ENCODE measurements around the gene ELF4. TPM values are rescaled to one million over a fixed set of nuclear protein-coding genes. Genes with fewer than 3 reads are reported as not detected.

Gene ELF4
- total RNA-seq, 3 donors from 2014 or later (not counting 1 experiment from before 2014, with no cell fraction given): 83.3 to 105 (median 98.7) TPM

- intact Hi-C loops (cut with micrococcal nuclease): no loop called here
- Histone ChIP-seq H3K27ac (ENCODE audit: low read length) (no peak overlapping the region), H3K4me3 (ENCODE audit: low read length) (no peak overlapping the region), H3K27me3 (ENCODE audit: control insufficient read depth, insufficient read depth, low read length) (no peaks in the 10 kb centered on the region), H3K36me3 (ENCODE audit: control insufficient read depth, insufficient read depth, low read length) (peaks cover 41% of the 10 kb centered on the region), H3K9me3 (ENCODE audit: control insufficient read depth, insufficient read depth, low read length) (no peaks in the 10 kb centered on the region), H3K4me1 (ENCODE audit: control insufficient read depth, insufficient read depth, low read length) (no peaks in the 10 kb centered on the region)
- Mint-ChIP-seq H3K36me3 (peaks cover 10% of the 10 kb centered on the region), H3K4me3 (no peak overlapping the region), H3K9me3 (no peaks in the 10 kb centered on the region), H3K27ac (peak overlapping the region in 1 of 2 donors; percentile 58), H3K4me1 (peaks cover 11 to 12% of the 10 kb centered on the region in 2 donors), H3K27me3 (ENCODE audit: low read depth in 2 of 2) (no peaks in the 10 kb centered on the region)
- ATAC-seq (no peak), DNase-seq (no peak)
- TF ChIP-seq CTCF (IDR thresholded peaks at IDR 0.05): no peak
- WGBS (ENCODE audit: insufficient coverage): 89% methylated on average over 15 of the region's 15 CpGs
Measured at GRCh38 chrX:130066975-130067615, 43.2 kb downstream of the ELF4 start.

- TF ChIP-seq CTCF (IDR thresholded peaks at IDR 0.05): peak; percentile 70
- H3K27me3 Mint-ChIP-seq (ENCODE audit: low read depth in 2 of 2): no peaks in the 10 kb centered on the region
- no peaks in the 10 kb centered on the region for H3K27me3 ChIP-seq (ENCODE audit: control insufficient read depth, insufficient read depth, low read length)
- H3K4me3 Mint-ChIP-seq: peak overlapping the region; percentile 83
- under 1% methylated on average over 86 of the region's 87 CpGs for WGBS (ENCODE audit: insufficient coverage)
- intact Hi-C loops (cut with micrococcal nuclease): loop anchor here (1.0 to 2.0 kb wide), 2 partner anchors 135 to 454 kb away; no protein-coding TSS in a partner anchor
- H3K36me3 Mint-ChIP-seq: peaks cover 9% of the 10 kb centered on the region
- no peaks in the 10 kb centered on the region for H3K36me3 ChIP-seq (ENCODE audit: control insufficient read depth, insufficient read depth, low read length)
- H3K4me3 ChIP-seq (ENCODE audit: low read length): peak overlapping the region; percentile 46
- H3K9me3 ChIP-seq (ENCODE audit: control insufficient read depth, insufficient read depth, low read length): no peaks in the 10 kb centered on the region
- H3K9me3 Mint-ChIP-seq: no peaks in the 10 kb centered on the region
- H3K27ac Mint-ChIP-seq: peak overlapping the region in 1 of 2 donors; percentile 70
- DNase-seq (peak; percentile 83 to 86), ATAC-seq (peak; percentile 91 to 97 (median 92))
- no peak overlapping the region for H3K27ac ChIP-seq (ENCODE audit: low read length)
- H3K4me1 ChIP-seq (ENCODE audit: control insufficient read depth, insufficient read depth, low read length): peaks cover 15% of the 10 kb centered on the region
- H3K4me1 Mint-ChIP-seq: peaks cover 4 to 7% of the 10 kb centered on the region in 2 donors
Measured at GRCh38 chrX:130060122-130061069, 49.9 kb downstream of the ELF4 start.

GRCh38 chrX:130058652-130059051, 51.6 kb downstream of the ELF4 start:
- intact Hi-C loops (cut with micrococcal nuclease): no loop called here
- Mint-ChIP-seq H3K4me3 (no peak overlapping the region), H3K9me3 (no peaks in the 10 kb centered on the region), H3K27ac (no peak overlapping the region), H3K36me3 (no peaks in the 10 kb centered on the region), H3K27me3 (ENCODE audit: low read depth in 2 of 2) (no peaks in the 10 kb centered on the region), H3K4me1 (no peaks in the 10 kb centered on the region)
- 96% methylated on average over 7 of the region's 7 CpGs for WGBS (ENCODE audit: insufficient coverage)
- no peaks in the 10 kb centered on the region for H3K9me3 ChIP-seq (ENCODE audit: control insufficient read depth, insufficient read depth, low read length)
- H3K27me3 ChIP-seq (ENCODE audit: control insufficient read depth, insufficient read depth, low read length): no peaks in the 10 kb centered on the region
- no peak for TF ChIP-seq CTCF (IDR thresholded peaks at IDR 0.05)
- peaks cover 3% of the 10 kb centered on the region for H3K36me3 ChIP-seq (ENCODE audit: control insufficient read depth, insufficient read depth, low read length)
- H3K4me1 ChIP-seq (ENCODE audit: control insufficient read depth, insufficient read depth, low read length): peaks cover 15% of the 10 kb centered on the region
- DNase-seq (no peak), ATAC-seq (no peak)
- H3K4me3 ChIP-seq (ENCODE audit: low read length): no peak overlapping the region
- H3K27ac ChIP-seq (ENCODE audit: low read length): no peak overlapping the region

Data from natural killer cell (primary cell).